Measurements from ENCODE around the gene LCE3C. TPM values are rescaled to one million over a fixed set of nuclear protein-coding genes. Genes with fewer than 3 reads are reported as not detected.

Gene LCE3C
- not detected in 2 replicates for total RNA-seq

DNA sequence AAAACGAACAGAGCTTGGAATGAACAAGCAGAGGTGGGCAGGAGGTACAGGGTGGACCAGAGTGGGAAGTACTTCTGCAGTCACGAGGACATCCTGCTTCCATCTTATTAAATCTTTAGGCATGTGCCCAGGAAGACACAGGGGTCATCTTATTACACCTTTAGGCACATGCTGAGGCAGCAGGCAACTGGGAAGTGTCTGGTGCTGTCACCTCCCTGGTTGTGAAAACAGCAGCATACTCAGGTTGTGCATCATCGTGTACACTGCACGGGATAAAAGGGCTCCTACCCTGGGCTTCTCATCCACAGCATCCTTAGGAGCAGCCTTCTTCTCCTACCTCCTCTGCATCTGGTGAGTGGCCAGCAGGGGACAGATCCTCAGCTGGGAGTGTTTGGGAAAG lies at the start of gene LCE3C:
Gene LCE3C (plus strand): TSS at position 301 of the 400 bp plus-strand sequence. CDS start 498 bp downstream, outside the sequence.

DNA sequence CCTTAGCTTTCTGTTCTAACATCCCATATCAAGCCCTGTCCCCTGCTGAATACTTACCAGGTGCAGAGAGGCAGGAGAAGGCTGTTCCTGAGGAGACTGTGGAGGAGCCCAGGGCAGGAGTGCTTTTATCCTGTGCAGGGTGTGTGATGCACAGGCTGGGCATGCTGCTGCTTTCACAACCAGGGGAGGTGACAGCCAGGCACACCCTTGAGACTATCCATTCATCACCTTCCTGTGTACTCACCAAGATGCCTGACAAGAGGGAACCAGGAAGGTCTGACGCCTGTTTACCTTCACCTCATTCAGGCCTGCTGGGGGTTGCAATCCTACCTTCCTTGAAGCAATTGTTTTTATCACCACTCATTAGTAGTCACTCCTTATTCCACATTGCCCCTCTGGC lies 33.4 kb upstream of the LCE3C start, which contains the start of gene LCE3E:
Gene LCE3E (minus strand): TSS at position 100 of the 400 bp plus-strand sequence. CDS start 572 bp downstream, outside the sequence.

DNA sequence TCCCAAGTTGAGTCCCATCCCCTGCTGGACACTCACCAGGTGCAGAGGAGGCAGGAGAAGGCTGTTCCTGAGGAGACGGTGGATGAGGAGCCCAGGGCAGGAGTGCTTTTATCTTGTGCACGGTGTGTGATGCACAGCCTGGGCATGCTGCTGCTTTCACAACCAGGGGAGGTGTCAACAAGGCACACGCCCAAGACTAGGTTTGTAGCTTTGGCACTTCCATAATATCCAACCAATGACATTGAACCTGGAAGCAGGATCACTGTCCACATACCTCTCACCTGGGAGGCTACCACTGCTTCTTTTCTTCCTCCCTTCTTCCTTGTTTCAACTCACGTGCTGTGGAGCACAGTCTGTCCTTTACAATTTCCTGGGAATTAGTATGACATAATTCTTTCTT lies 19.6 kb upstream of the LCE3C start, which contains the start of gene LCE3D:
Gene LCE3D (minus strand): TSS at position 84 of the 400 bp plus-strand sequence. CDS start 580 bp downstream, outside the sequence.

GRCh38 chr1:152613511-152613910 lies 13.5 kb downstream of the LCE3C start, which contains the start of gene LCE3B:
Gene LCE3B (plus strand): TSS chr1:152613811. CDS start chr1:152613811, 0 bp downstream.

DNA sequence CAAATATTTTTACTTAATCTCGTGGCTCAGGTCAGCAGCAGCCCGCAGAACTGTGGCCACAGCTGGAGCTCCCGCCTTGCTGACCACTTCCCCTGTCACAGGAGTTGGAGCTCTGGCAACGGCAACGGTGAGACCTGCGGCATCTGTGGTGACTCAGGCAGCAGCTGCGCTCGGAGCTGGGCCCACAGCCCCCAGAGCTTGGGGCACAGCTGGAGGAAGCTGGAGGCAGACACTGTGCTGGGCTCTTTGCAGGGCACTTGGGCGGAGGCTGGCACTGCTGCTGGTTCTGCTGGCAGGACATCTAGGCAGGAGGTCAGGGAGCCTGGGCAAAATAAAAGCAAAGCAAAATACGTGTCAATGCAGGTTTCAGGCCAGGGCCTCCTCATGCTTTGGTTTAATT lies 22.8 kb downstream of the LCE3C start, which contains the start of gene LCE3A:
Gene LCE3A (minus strand): TSS at position 301 of the 400 bp plus-strand sequence. CDS start 0 bp downstream, at position 301.

Small RNAs within 50 kb of the gene (small RNA-seq; reads per million reads assigned to genes)
- gene LCE3A (not detected), gene LCE3B (not detected)

Other genes with a start within 250 kb of the LCE3C start
- gene FLG2, start 240.2 kb upstream of the LCE3C start, total RNA-seq: not detected in 2 replicates
- gene CRNN, start 186.0 kb upstream of the LCE3C start, total RNA-seq: not detected in 2 replicates
- gene LCE5A, start 89.4 kb upstream of the LCE3C start, total RNA-seq: not detected in 2 replicates
- not detected in 2 replicates for gene CRCT1, start 85.8 kb upstream of the LCE3C start, total RNA-seq
- gene LCE3E, start 33.5 kb upstream of the LCE3C start, total RNA-seq: not detected in 2 replicates
- gene LCE3D, start 19.7 kb upstream of the LCE3C start, total RNA-seq: not detected in 2 replicates
- not detected in 2 replicates for gene LCE3B, start 13.6 kb downstream of the LCE3C start, total RNA-seq
- gene LCE3A, start 22.9 kb downstream of the LCE3C start, total RNA-seq: not detected in 2 replicates
- not detected in 2 replicates for gene LCE2D, start 63.1 kb downstream of the LCE3C start, total RNA-seq
- gene LCE2C, start 75.0 kb downstream of the LCE3C start, total RNA-seq: not detected in 2 replicates
- gene LCE2B, start 85.9 kb downstream of the LCE3C start, total RNA-seq: not detected in 2 replicates
- not detected in 2 replicates for gene LCE2A, start 98.1 kb downstream of the LCE3C start, total RNA-seq
- not detected in 2 replicates for gene LCE4A, start 107.9 kb downstream of the LCE3C start, total RNA-seq
- not detected in 2 replicates for gene KPRP, start 157.8 kb downstream of the LCE3C start, total RNA-seq
- gene LCE1F, start 174.9 kb downstream of the LCE3C start, total RNA-seq: not detected in 2 replicates
- gene LCE1E, start 186.0 kb downstream of the LCE3C start, total RNA-seq: not detected in 2 replicates
- gene LCE1D, start 196.5 kb downstream of the LCE3C start, total RNA-seq: not detected in 2 replicates
- not detected in 2 replicates for gene LCE1C, start 206.4 kb downstream of the LCE3C start, total RNA-seq
- 0.22 TPM in 1 of 2 replicates, not detected in the other for gene LCE1B, start 211.7 kb downstream of the LCE3C start, total RNA-seq
- gene LCE1A, start 227.2 kb downstream of the LCE3C start, total RNA-seq: not detected in 2 replicates
- not detected in 2 replicates for gene LCE6A, start 242.6 kb downstream of the LCE3C start, total RNA-seq